HG03060 (cell line): ENCODE results near the gene RPAIN.
"Not testable (repeated sequence)": the region's sequence is repeated elsewhere in the genome, so short reads cannot be mapped to it uniquely, and the experiment has no call there.

Experiments used
- ATAC-seq: cut with Tn5 transposase; IDR thresholded peaks from one replicate; pipeline ENCODE4 v1.9.1; 2021; ENCODE audit warnings: low read depth, moderate number of reproducible peaks; ENCODE audit not compliant: unreplicated experiment

The RPAIN gene

GRCh38 chr17:5429191-5429887, 9.4 kb downstream of the RPAIN start:
- ATAC-seq = no peak

- ATAC-seq = no peak
Observed at GRCh38 chr17:5430413-5430999, 10.5 kb downstream of the RPAIN start.

DNA sequence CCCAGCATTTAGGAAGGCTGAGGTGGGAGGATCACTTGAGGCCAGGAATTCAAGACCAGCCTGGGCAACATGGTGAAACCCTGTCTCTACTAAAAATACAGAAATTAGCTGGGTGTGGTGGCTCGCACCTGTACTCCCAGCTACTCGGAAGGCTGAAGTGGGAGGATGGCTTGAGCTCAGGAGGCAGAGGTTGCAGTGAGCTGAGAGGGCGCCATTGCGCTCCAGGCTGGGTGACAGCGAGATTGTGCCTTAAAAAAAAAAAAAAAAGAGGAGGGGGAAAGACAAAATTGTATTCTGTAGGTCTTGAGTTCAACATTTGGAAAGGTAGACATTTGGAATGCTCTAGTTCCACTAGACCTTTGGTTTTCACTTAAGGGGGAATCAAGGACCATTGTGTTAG, 11.3 kb downstream of the RPAIN start:
- not testable (repeated sequence) for ATAC-seq

GRCh38 chr17:5431949-5432556, 12.1 kb downstream of the RPAIN start:
- no peak for ATAC-seq

GRCh38 chr17:5434984-5435383, 15.0 kb downstream of the RPAIN start:
- ATAC-seq = no peak

GRCh38 chr17:5435781-5436315, 15.9 kb downstream of the RPAIN start:
- not testable (repeated sequence) for ATAC-seq

DNA sequence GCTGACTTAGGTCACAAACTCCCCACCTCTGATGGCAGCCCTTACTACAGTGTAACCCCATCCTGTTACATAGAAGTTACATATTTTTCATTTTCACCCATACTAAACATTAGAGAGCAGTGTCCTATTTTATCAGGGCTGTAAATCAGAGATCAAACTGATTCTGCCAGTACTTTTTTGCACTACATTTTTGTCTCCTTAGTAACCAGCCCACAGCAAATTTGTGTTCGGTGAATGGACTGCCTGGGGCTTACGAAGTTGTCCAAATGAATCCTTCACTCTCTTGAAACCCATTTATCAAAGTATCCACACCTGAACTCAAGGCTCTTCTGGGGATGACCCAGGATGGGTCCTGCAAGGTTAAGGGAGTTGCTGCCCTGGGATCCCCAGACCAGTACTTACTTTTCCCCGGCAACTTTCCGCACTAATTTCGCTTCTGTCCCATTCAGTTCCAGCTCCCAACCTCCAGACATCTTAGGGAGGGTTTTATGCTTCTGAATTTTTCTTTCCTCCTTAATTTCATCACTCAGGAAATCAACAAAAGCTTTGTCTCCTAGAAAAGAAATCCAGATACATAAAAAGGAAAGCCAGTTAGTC, 17.8 kb downstream of the RPAIN start:
- no peak for ATAC-seq

GRCh38 chr17:5438716-5439445, 18.9 kb downstream of the RPAIN start, which contains the start of gene C1QBP:
Gene C1QBP, minus strand, starts transcription at chr17:5439155. Its CDS starts 82 bp downstream, at chr17:5439073.
- peak; percentile 59 for ATAC-seq

DNA sequence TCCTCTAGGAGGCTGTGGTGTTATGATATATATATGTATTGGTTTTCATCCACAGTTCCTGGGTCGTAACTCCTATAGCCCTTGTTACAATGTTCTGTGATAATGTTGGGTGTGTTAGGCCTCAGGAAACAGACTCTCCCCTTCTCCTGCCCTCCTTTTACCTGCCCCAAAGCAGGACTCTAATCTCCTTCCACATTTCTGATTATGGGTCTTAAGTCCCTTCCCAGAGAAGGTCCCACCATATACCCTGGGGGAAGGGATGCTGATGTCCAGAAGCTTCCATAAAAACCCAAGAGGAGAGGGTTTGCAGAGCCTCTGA, 19.4 kb downstream of the RPAIN start:
- ATAC-seq = no peak

- ATAC-seq = no peak
Observed at GRCh38 chr17:5443728-5444127, 23.7 kb downstream of the RPAIN start.

- ATAC-seq = no peak
Observed at GRCh38 chr17:5444209-5444608, 24.2 kb downstream of the RPAIN start.

GRCh38 chr17:5446786-5447185, 26.8 kb downstream of the RPAIN start:
- no peak for ATAC-seq

DNA sequence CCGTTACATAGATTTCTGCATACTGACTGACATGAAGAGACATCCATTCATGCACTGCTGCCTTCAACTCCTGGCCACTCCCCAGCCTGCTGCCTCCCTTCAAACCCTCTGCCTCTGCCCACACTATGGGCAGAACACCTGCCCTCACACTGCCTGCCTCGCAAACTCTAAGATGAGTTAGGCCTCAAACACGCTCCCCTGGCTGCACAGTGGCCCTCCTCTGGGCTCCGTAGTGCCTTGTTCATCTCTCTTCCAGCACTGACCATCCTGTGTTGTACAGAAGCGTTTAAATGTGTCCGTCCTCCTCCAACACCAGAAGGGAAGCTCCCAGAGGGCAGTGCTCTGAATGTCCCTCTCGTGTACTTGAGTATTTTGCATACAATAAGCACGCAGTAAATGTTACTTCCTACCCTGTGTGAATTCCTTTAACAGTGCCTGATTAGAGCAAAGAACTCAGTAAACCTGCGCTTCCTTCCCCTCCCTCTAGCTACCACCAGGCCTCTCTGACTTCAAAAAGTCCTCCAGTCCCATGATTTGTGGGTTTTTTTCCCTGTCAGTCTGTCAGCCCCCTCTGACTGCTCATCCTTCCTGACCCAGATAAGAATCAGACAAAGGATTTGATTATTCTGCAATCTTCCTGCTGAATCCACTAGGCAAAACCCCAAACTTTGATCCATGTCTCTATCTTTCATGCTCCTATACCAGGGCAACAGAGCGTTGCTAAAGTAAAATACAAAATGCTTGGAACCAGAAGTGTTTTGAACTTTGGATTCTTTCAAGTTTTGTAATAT, 44.9 kb downstream of the RPAIN start:
- ATAC-seq = no peak

GRCh38 chr17:5466295-5466694, 46.3 kb downstream of the RPAIN start:
- ATAC-seq = no peak

GRCh38 chr17:5467416-5467815, 47.4 kb downstream of the RPAIN start:
- ATAC-seq = no peak

DNA sequence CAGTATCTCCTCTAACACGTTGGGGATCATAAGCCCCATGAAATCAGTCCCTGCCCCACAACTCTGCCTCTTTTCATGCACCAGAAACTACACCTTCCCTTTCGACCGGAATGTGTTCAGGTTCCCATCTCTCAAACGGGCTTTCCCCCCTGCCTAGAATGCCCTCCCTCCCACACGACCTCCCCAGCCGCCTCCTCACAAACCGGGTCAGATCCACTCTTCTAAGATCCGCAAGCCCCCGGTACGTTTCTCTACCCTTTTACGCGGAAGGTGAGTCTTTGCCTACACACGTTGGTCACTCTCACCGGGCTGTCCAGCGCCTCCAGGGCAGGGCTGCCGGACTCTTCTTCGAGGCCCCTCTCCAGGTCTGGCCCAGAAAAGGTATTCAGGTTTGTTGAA, 48.1 kb downstream of the RPAIN start:
- ATAC-seq = no peak

- no peak for ATAC-seq
Observed at GRCh38 chr17:5472511-5472910, 52.5 kb downstream of the RPAIN start.

DNA sequence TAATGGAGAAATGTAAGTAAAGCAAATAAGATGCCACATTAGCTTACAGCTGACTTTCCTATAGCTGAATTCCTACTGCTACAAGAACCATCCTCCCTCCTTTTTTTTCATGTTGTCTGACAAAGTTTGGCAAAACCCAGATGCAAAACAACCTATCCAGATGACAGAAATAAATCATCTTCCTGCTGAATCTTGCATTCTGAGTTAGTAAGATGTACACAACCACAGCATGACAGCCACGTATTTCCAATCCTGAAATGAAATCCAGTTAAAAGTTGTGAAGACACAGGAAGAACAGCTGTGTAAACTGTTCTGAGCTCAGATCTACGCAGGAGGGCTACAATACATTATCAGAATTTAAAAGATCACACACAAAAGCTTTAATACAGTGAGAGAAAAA, 53.9 kb downstream of the RPAIN start:
- ATAC-seq = no peak

- no peak for ATAC-seq
Observed at GRCh38 chr17:5478992-5479391, 59.0 kb downstream of the RPAIN start.

GRCh38 chr17:5480962-5481361, 61.0 kb downstream of the RPAIN start:
- no peak for ATAC-seq
